ENCODE measurements around the gene SEZ6. TPM values are rescaled to one million over a fixed set of nuclear protein-coding genes. Genes with fewer than 3 reads are reported as not detected.

The SEZ6 gene
- total RNA-seq, 1 experiment from 2014 or later: not detected

GRCh38 chr17:29038085-29038795 is 32.4 kb upstream of the SEZ6 start:
- peak; percentile 25 for DNase-seq (ENCODE audit: low read depth)

GRCh38 chr17:29037739-29038084 is 31.9 kb upstream of the SEZ6 start:
- DNase-seq (ENCODE audit: low read depth): no peak

GRCh38 chr17:29036584-29036983 is 30.8 kb upstream of the SEZ6 start:
- no peak for DNase-seq (ENCODE audit: low read depth)

- DNase-seq (ENCODE audit: low read depth): no peak
Observed at GRCh38 chr17:29034510-29034909, 28.7 kb upstream of the SEZ6 start.

GRCh38 chr17:29032857-29033197 is 27.0 kb upstream of the SEZ6 start:
- peak; percentile 42 for DNase-seq (ENCODE audit: low read depth)

GRCh38 chr17:29032013-29032856 is 26.4 kb upstream of the SEZ6 start:
- DNase-seq (ENCODE audit: low read depth): no peak

GRCh38 chr17:29031488-29031887 is 25.7 kb upstream of the SEZ6 start:
- no peak for DNase-seq (ENCODE audit: low read depth)

GRCh38 chr17:29024316-29024952 is 18.6 kb upstream of the SEZ6 start:
- DNase-seq (ENCODE audit: low read depth): no peak

- DNase-seq (ENCODE audit: low read depth): no peak
Observed at GRCh38 chr17:29022074-29022473, 16.2 kb upstream of the SEZ6 start.

- DNase-seq (ENCODE audit: low read depth): no peak
Observed at GRCh38 chr17:29021226-29021625, 15.4 kb upstream of the SEZ6 start.

GRCh38 chr17:29020576-29020975 is 14.7 kb upstream of the SEZ6 start:
- DNase-seq (ENCODE audit: low read depth): no peak

- DNase-seq (ENCODE audit: low read depth): no peak
Observed at GRCh38 chr17:29019475-29020181, 13.8 kb upstream of the SEZ6 start.

GRCh38 chr17:29018788-29019474 is 13.1 kb upstream of the SEZ6 start:
- DNase-seq (ENCODE audit: low read depth): no peak

- DNase-seq (ENCODE audit: low read depth): no peak
Observed at GRCh38 chr17:29016345-29017210, 10.7 kb upstream of the SEZ6 start.

- DNase-seq (ENCODE audit: low read depth): no peak
Observed at GRCh38 chr17:29014716-29015115, 8.9 kb upstream of the SEZ6 start.

- peak; percentile 10 for DNase-seq (ENCODE audit: low read depth)
Observed at GRCh38 chr17:29012535-29012934, 6.7 kb upstream of the SEZ6 start.

- no peak for DNase-seq (ENCODE audit: low read depth)
Observed at GRCh38 chr17:29010586-29010985, 4.8 kb upstream of the SEZ6 start.

- DNase-seq (ENCODE audit: low read depth): no peak
Observed at GRCh38 chr17:29010129-29010528, 4.3 kb upstream of the SEZ6 start.

- DNase-seq (ENCODE audit: low read depth): no peak
Observed at GRCh38 chr17:29008591-29008990, 2.8 kb upstream of the SEZ6 start.

- peak; percentile 76 for DNase-seq (ENCODE audit: low read depth)
Observed at GRCh38 chr17:29007860-29008455, 2.1 kb upstream of the SEZ6 start.

All from RPMI7951 (cell line).